Measurements from ENCODE around the gene PPP2R1B.
"Not testable (repeated sequence)": the region's sequence is repeated elsewhere in the genome, so short reads cannot be mapped to it uniquely, and the experiment has no call there.

PPP2R1B gene

DNA sequence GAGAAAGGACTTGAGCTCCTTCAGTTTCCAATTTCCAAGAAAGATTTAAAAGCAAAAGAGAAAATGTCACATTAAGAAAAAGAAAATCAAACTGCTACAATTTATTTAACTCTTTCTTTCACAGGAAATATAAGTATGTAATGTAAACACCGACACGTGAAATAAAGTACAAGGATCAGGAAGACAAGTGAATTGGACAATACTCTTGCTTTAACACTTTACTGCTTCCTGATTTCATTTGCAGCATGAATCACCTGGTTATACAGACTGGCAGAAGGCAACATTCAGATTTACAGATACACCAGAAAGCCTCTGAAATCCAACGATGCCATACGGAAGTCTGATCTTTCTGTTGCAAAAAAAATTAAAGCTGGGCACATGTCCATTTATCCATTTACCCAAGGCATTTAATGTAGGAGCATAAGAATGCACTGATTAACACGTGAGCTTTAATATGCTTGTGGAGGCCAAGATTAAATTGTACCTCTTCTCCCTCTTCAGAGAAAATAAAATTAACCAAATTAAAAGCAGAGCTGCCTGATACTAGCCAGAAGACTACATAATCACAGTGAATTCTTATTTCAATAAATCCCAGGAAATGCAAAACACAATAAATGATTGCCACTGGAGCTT is 16.0 kb upstream of the PPP2R1B start:
- no peak for DNase-seq

- DNase-seq = no peak
Measured at GRCh38 chr11:111779118-111779517, 12.9 kb upstream of the PPP2R1B start.

DNA sequence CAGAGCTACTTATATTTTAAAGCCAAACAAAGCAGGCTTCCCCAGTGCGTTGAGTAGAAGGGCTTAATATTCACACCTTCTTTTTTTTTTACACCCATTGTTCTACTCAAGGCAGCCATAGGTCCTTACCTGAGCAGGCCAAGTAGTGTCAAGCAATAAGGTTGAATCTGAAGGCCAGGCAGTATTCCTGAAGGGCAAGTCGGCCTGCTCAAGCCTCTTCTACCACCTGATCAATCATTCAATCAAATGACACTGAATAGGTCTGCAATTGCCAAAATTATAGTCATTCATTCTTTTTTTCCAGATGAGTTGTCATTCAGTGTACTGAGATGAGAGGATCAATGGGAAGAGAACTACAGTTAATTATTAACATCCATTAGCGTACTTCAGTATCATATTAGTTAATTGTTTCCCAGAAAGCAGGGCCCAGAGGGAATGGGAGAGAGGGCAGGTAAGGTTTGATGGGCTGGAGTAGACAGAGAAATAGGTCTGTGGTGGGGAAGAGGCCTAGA is 11.9 kb upstream of the PPP2R1B start:
- DNase-seq = no peak

- DNase-seq = no peak
Measured at GRCh38 chr11:111777094-111778046, 11.2 kb upstream of the PPP2R1B start.

GRCh38 chr11:111776398-111777093 is 10.4 kb upstream of the PPP2R1B start:
- DNase-seq = no peak

DNA sequence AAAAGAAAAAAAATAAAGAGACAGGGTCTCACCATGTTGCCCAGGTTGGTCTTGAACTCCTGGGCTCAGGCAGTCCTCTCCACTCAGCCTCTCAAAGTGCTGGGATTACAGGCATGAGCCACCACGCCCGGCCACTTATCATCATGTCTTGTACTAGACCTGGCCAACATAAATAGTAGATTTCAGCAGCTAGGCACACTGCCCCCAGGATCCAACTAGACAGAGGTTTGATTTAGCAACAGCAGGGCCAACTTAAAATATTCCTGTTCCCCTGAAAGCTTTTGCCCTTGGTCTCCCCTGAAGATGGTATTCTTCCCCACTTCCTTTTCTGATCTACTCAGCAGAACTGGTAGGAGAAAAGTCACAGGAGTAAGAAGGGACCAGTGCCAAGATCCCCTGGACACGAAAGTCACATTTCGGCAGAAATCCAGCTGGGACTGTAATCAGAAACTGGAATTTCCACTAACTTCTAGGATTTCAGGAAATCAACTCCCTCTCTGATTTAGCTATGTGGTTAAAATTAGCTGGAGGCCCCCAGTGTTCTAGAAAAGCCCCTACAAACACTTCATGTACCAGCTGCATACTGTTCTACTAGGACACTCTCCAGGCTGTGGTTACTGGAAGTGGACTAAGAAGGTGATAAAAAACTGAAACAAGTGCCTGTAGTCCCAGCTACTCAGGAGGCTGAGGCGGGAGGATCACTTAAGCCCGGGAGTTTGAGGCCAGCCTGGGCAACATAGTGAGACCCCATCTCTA is 8.9 kb upstream of the PPP2R1B start:
- no peak for DNase-seq

DNA sequence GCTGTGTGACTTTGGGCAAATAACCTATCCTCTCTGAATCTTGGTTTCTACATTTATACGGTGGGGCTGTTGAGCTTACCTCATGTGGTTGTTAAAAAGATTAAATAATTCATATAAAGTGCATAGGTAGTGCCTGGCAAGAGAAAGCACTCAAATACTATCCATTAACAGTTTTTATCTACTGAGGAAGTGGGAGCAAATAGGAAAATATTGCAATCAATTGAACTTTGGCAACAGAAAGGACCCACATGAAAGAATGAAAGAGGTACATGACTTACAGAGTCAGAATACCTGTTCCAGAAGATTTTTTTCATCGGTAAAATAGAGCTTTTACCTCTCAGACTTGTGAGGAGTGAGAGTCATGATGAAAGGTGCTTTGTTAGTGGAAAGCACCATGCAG is 6.3 kb upstream of the PPP2R1B start:
- DNase-seq = no peak

GRCh38 chr11:111771205-111771604 is 5.0 kb upstream of the PPP2R1B start:
- not testable (repeated sequence) for DNase-seq

- DNase-seq = no peak
Measured at GRCh38 chr11:111770581-111771134, 4.5 kb upstream of the PPP2R1B start.

DNA sequence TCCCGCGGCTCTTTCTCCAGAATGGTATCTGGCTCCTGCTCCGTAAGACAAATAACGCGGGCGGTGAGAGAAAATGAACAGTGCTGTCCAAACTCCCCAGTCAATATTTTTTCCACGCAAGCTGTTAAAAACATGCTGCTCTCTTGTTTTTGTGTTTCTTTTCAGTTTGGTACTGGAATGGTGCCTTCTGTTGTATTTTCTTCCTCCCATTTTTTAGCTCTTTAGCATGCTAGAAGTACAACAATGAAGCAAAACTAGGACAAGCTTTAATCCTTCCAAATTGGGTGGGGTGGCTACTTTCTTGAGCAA is 599 bp upstream of the PPP2R1B start:
- no peak for DNase-seq

DNA sequence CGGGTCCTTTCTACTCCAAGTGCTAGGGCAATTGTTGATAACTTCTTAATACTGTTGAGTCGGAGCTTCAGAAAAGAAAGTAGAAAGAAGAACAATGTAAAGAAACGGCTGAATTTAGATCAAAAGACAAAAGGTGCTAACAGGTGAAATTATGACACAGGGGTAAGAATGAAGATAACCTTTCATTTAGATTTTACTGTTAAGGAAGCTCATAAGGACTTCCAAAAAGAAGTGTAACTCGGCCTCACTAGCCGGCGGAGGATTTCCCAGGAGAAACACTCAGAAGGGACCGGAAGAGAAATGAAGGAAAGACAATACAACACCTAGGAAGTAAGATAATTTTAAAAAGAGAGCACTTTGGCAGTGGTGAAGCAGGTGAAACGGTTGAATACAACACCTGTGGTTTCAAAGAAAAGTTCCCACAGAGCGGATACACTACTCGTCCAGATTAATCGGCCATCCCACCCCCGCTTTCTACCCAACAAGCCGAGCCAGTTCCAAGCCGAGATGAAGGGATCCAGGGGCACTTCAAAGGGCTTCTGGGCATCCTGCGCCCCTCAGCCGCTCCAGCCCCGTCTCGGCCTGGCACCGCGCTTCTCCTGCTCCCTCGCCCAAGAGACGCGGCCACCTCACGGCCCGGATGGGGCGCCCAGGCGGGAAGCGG is 737 bp downstream of the PPP2R1B start:
- no peak for DNase-seq

GRCh38 chr11:111764621-111765020 is 1.6 kb downstream of the PPP2R1B start:
- DNase-seq = no peak

DNA sequence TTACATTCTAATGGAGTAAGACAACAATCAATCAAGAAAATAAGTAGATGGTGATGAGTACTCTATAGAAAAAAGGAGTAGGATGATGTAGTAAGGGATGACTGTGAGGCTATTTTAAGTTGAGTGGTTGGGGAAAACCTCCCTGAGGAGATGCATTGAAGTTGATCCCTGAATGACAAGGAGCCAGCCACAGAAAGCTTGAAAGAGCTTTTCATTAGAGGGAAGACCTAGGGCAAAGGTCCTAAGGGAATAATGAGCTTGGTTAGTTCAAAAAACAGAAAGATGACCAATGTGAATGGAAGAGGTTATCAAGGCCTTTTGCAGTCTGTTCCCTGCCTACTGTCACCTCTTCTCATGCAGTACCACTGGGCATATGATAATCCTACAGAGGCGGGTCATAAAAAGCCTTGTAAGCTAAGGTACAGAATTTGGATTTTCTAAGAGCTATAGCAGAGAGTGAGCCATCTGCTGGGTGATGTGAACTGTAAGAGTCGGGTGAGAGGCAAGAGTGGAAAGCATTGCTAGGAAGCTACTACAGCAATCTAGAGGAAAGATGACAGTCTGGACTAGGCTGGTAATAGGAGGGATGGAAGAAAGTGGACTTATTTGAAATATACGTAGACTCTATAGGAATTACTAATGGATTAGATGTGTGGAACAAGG is 3.1 kb downstream of the PPP2R1B start:
- no peak for DNase-seq

DNA sequence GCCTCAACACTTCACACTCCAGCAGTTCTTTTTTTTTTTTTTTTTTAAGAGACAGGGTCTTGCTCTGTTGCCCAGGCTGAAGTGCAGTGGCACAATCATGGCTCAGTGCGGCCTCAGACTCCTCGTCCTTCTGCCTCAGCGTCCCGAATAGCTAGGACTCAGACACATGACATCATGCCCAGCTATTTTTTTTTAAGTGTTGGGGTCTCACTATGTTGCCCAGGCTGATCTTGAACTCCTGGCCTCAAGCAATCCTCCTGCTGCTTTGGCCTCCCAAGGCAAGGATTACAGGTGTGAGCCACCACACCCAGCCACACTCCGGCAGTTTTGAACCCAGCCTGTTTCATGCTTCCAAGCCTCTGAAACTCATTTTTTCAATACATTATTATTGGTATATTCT is 3.7 kb downstream of the PPP2R1B start:
- no peak for DNase-seq

DNA sequence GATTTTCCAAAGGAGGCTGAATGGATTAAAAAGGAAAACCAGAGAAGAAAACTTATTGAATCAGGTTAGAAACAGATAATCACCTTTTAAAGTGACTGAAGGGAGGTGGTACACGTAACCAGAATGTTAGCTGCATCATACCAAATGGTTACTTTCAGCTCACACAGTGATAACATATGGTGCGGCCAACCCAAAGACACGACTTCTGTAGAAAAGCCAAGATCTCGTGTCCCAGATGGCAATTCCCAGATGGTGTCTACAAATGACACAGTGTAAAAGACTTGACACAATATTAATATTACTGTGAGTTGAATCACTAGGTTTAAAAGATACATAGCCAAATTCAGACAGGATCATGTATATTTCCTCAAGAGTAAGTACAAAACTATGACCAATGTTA is 5.2 kb downstream of the PPP2R1B start:
- no peak for DNase-seq

DNA sequence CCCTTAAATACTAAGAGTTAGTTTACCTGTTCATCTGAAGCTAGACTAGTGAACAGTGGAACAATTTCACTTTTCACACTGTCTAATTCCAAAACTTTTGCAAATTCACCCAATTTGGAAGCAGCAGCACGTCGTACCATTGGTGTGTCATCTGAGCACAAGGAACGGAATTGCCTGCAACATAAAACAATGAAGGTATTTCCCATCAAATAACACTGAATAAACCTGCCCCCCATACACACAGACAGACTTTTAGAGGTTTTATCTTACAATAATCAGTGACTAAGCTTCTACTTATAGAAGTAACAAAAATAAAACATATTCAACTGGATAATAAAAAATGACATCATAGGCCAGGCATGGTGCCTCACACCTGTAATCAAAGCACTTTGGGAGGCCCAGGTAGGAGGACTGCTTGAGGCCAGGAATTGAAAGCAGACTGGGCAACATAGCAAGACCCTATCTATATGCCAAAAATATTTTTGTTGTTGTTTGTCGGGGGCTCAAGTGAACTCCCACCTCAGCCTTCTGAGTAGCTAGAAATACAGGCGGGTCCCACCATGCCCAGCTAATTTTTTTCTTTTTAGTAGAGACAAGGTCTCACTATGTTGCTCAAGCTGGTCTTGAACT is 6.3 kb downstream of the PPP2R1B start:
- no peak for DNase-seq

DNA sequence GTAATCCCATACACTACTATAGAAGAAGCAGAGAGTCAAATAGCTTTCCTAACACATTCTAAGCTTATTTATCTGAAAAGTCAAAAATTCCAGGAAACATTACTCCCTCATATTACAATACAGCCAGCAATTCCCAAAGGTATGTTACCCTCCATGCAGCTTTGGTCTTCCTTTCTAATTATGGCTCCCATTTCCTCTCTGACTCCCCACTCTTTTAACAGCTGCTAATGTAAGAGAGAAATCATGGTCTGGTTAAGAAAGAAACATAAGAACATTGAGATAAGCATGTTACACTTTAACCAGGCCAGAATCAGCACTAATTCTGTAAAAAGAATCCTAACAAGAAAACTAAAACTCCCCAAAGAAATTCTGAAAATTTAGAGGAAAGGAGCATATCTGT is 6.8 kb downstream of the PPP2R1B start:
- no peak for DNase-seq

- DNase-seq = no peak
Measured at GRCh38 chr11:111756097-111756496, 10.1 kb downstream of the PPP2R1B start.

- DNase-seq = no peak
Measured at GRCh38 chr11:111749646-111750045, 16.5 kb downstream of the PPP2R1B start.

GRCh38 chr11:111748035-111748804 is 18.0 kb downstream of the PPP2R1B start:
- no peak for DNase-seq
